ENCODE results near the gene MED22. TPM values are rescaled to one million over a fixed set of nuclear protein-coding genes. Genes with fewer than 3 reads are reported as not detected.

The MED22 gene
- polyA plus RNA-seq, 3 donors from 2014 or later, result 5.2 to 27.4 (median 7.0) TPM

DNA sequence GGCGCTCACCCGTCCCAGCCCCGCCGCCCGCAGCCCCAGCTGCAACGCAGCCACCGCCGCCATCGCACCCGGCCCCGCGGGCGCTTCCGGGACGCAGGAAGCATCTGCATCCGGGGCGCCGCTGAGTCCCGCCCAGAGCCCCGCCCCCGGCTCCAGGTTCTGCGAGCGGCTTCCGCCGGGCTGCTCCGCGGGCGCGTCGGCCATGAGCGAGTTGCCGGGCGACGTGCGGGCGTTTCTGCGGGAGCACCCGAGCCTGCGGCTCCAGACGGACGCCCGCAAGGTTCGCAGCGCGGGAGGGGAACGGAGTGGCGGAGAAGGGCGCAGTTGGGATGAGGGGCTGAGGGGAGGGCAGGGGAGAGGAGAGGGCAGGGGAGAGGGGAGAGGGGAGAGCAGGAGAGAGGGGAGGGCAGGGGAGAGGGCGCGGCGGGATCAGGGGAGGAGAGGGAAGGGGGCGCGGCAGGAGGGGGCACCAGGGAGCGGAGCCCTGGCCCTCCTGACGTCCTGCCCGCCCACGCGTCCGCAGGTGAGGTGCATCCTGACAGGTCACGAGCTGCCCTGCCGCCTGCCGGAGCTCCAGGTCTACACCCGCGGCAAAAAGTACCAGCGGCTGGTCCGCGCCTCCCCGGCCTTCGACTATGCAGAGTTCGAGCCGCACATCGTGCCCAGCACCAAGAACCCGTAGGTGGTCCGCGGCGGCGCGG, 8.6 kb upstream of the MED22 start, which contains the start of the genes SURF1 and SURF2:
SURF1 (minus strand) TSS at position 97 of the 701 bp plus-strand sequence; CDS start at position 63, 34 bp downstream.
SURF2 (plus strand) TSS at position 160 of the 701 bp plus-strand sequence; CDS start at position 203, 43 bp downstream.
- Mint-ChIP-seq H3K9me3 (no peaks in the 10 kb centered on the region), H3K27ac (peak within 1 kb of the TSS; percentile 78 to 93 (median 84)), H3K36me3 (peaks cover 6 to 20% (median 7%) of the 10 kb centered on the region in 3 donors), H3K4me1 (peaks cover 32 to 33% of the 10 kb centered on the region in 2 donors), H3K4me3 (peak within 1 kb of the TSS; percentile 83 to 88 (median 86)), H3K27me3 (ENCODE audit: low read depth in 3 of 3) (peaks cover 2 to 11% (median 6%) of the 10 kb centered on the region in 3 donors)
- peak; percentile 84 to 86 (median 85) for DNase-seq

DNA sequence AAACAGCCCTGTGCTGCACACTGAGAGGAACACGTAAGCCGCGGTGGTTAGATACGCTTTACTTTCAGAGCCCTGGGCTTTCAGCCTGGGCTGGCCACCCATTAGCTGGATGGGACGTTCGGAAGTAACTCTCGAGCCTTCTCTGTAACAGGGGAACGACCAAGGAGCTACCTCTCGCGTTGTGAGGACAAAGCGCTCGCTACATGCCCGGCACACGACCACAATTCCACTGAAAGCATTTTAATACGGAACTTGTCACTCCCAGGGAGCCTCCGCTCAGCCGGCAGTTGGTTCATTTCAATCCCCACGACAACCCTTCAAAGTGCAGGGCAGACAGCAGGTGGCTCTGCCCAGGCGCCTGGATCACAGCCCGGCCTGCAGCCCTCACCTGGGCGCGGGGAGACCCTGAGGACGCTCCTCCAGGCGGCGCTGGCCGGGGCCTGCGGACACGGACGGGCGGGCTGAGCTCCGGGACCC, 8.0 kb upstream of the MED22 start:
- H3K27me3 Mint-ChIP-seq (ENCODE audit: low read depth in 3 of 3), result peaks cover 2 to 7% (median 6%) of the 10 kb centered on the region in 3 donors
- peaks cover 32 to 33% of the 10 kb centered on the region in 2 donors for H3K4me1 Mint-ChIP-seq
- no peaks in the 10 kb centered on the region for H3K9me3 Mint-ChIP-seq
- H3K4me3 Mint-ChIP-seq, result peak overlapping the region; percentile 83 to 88 (median 86)
- H3K36me3 Mint-ChIP-seq, result peaks cover 6 to 18% (median 7%) of the 10 kb centered on the region in 3 donors
- H3K27ac Mint-ChIP-seq, result peak overlapping the region; percentile 78 to 93 (median 84)
- DNase-seq, result no peak

- Mint-ChIP-seq H3K36me3 (peaks cover 7 to 23% (median 7%) of the 10 kb centered on the region in 3 donors), H3K4me3 (peak overlapping the region in 4 of 5 donors; percentile 39 to 87 (median 84)), H3K27ac (peak overlapping the region in 5 of 6 donors; percentile 10 to 84 (median 74)), H3K4me1 (peaks cover 36 to 41% of the 10 kb centered on the region in 2 donors), H3K9me3 (no peaks in the 10 kb centered on the region), H3K27me3 (ENCODE audit: low read depth in 3 of 3) (peaks cover 2 to 7% (median 6%) of the 10 kb centered on the region in 3 donors)
- DNase-seq, result no peak
Measured at GRCh38 chr9:133354766-133355165, 6.8 kb upstream of the MED22 start.

GRCh38 chr9:133353548-133353947, 5.6 kb upstream of the MED22 start:
- H3K4me3 Mint-ChIP-seq, result peak overlapping the region in 2 of 5 donors; percentile 17 to 57
- H3K9me3 Mint-ChIP-seq, result no peaks in the 10 kb centered on the region
- H3K36me3 Mint-ChIP-seq, result peaks cover 7 to 32% (median 14%) of the 10 kb centered on the region in 3 donors
- peaks cover 0 to 4% (median 4%) of the 10 kb centered on the region in 3 donors for H3K27me3 Mint-ChIP-seq (ENCODE audit: low read depth in 3 of 3)
- peaks cover 40 to 48% of the 10 kb centered on the region in 2 donors for H3K4me1 Mint-ChIP-seq
- H3K27ac Mint-ChIP-seq, result no peak overlapping the region
- DNase-seq, result no peak

DNA sequence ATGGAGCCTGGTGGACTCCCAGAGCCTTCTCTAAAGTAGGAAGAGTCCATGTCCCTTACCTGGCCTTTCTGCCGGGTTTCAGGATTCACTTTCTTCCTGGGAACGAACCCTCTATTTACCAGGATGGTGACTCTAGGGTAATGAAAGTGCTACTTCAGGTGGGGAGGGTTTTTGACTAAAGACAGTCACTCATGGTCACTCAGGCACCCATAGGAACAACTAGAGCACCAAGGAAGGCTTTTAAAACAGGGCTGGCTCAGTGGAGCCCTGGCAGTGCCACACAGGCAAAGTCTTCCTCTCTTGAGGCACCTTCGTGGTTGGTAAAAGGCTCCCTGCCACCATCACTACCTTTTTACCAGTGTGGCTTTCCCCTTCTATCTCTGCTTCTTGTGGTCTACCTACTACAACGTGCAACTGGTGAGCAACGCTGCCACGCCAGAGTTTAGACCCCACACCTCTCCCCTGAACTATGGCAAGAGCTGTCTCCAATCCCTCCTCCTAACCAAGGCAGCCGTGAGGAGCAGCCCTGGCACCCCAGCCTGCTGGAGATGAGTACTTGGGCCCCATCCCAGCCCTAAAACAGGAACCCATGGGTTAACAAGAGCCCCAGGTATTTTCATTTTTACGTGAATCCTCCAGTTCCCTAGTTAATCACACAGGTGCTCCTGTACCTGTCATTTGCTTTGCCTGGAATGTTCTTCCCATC, 4.9 kb upstream of the MED22 start:
- H3K36me3 Mint-ChIP-seq, result peaks cover 11 to 36% (median 14%) of the 10 kb centered on the region in 3 donors
- no peak for DNase-seq

DNA sequence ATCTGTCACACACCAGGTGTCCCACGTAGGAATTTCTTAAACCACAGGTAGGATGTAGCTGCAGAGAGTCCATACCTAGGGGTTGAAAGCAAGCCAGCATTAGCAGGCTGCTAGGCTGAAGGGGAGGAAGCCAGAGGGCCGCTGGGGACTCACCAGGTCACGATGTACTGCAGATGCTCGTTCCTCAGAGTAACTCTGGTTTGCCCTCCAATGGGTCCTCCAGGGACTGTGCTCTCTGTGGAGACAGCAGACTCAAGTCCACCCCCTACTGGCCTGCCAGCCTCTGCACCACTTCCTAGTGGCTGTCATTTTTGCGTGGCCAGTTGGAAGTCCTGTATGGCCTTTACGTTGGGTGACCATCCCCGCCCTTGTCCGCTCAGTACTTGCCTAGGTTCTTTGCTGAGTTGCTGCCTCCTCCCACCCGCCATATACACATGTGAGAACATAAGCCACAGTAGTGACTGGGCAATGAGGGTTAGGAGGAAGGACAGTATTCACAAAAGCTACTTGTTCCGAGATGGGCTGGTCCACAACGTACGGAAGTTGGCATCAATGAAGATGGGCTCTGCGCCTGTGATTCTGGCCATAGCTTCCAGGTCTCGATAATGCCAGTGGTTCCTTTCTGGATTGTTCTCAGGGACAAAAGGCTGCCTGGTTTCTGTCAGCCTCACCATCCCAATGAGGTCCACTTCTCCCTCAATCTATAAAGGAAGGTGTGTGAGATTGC, 4.1 kb upstream of the MED22 start:
- no peak overlapping the region for H3K4me3 Mint-ChIP-seq
- H3K27ac Mint-ChIP-seq, result no peak overlapping the region
- peaks cover 11 to 36% (median 14%) of the 10 kb centered on the region in 3 donors for H3K36me3 Mint-ChIP-seq
- no peaks in the 10 kb centered on the region for H3K9me3 Mint-ChIP-seq
- H3K4me1 Mint-ChIP-seq, result peaks cover 37 to 45% of the 10 kb centered on the region in 2 donors
- H3K27me3 Mint-ChIP-seq (ENCODE audit: low read depth in 3 of 3), result peaks cover 2 to 8% (median 7%) of the 10 kb centered on the region in 3 donors
- no peak for DNase-seq

More for the DNA sequence above, 4.9 kb upstream of the MED22 start:
- H3K27me3 Mint-ChIP-seq (ENCODE audit: low read depth in 3 of 3), result peaks cover 2 to 9% (median 8%) of the 10 kb centered on the region in 3 donors
- no peaks in the 10 kb centered on the region for H3K9me3 Mint-ChIP-seq
- H3K4me3 Mint-ChIP-seq, result no peak overlapping the region
- H3K4me1 Mint-ChIP-seq, result peaks cover 41 to 48% of the 10 kb centered on the region in 2 donors
- peak overlapping the region in 3 of 6 donors; percentile 10 to 86 (median 74) for H3K27ac Mint-ChIP-seq

DNA sequence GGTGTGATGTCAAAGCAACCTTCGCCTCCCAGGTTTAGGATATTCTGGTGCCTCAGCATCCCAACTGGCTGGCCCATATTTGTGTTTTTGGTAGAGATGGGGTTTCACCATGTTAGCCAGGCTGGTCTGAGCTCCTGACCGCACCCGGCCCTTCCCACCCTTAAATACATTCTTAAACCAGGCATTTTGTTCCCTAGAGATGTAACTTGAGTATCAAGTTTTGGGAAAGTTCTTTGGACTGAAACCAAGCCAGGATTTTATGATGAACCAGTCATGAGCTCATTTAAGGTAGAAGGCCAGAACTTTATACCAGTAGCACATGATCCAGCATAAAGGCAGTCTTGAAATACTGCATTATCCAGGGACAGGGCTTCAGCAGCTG, 3.6 kb upstream of the MED22 start:
- peaks cover 41 to 49% of the 10 kb centered on the region in 2 donors for H3K4me1 Mint-ChIP-seq
- DNase-seq, result no peak
- H3K4me3 Mint-ChIP-seq, result no peak overlapping the region
- peaks cover 11 to 36% (median 14%) of the 10 kb centered on the region in 3 donors for H3K36me3 Mint-ChIP-seq
- H3K27ac Mint-ChIP-seq, result no peak overlapping the region
- peaks cover 2 to 8% (median 7%) of the 10 kb centered on the region in 3 donors for H3K27me3 Mint-ChIP-seq (ENCODE audit: low read depth in 3 of 3)
- no peaks in the 10 kb centered on the region for H3K9me3 Mint-ChIP-seq

DNA sequence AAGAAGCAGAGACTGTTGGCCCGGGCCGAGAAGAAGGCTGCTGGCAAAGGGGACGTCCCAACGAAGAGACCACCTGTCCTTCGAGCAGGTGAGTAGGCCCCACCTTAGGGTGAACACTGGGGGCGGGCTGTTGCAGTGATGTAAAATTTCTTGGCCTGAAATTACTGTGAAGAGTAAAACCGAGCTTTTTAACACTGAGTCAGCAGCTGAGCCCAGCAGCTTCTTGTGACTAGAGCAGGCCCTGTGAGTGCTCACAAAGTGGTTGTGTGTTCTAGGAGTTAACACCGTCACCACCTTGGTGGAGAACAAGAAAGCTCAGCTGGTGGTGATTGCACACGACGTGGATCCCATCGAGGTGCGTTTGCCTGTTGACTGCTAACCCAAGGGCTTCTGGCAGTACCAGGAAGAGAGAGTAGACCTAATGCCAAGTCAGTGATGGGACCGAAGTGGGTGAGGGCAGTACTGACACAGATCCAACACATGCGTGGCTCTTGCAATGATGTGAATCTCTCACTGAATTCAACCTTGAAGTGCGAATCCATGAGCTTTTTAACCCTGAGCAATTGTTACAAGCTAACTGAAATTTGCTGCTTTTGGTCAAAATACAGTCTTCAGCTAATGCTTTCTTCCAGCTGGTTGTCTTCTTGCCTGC, 2.2 kb upstream of the MED22 start:
- H3K27ac Mint-ChIP-seq, result peak overlapping the region in 4 of 6 donors; percentile 12 to 98 (median 56)
- peak overlapping the region in 3 of 5 donors; percentile 7 to 55 (median 35) for H3K4me3 Mint-ChIP-seq
- peaks cover 2 to 6% (median 5%) of the 10 kb centered on the region in 3 donors for H3K27me3 Mint-ChIP-seq (ENCODE audit: low read depth in 3 of 3)
- no peaks in the 10 kb centered on the region for H3K9me3 Mint-ChIP-seq
- no peak for DNase-seq
- peaks cover 42% of the 10 kb centered on the region in 2 donors for H3K4me1 Mint-ChIP-seq
- H3K36me3 Mint-ChIP-seq, result peaks cover 11 to 36% (median 14%) of the 10 kb centered on the region in 3 donors

DNA sequence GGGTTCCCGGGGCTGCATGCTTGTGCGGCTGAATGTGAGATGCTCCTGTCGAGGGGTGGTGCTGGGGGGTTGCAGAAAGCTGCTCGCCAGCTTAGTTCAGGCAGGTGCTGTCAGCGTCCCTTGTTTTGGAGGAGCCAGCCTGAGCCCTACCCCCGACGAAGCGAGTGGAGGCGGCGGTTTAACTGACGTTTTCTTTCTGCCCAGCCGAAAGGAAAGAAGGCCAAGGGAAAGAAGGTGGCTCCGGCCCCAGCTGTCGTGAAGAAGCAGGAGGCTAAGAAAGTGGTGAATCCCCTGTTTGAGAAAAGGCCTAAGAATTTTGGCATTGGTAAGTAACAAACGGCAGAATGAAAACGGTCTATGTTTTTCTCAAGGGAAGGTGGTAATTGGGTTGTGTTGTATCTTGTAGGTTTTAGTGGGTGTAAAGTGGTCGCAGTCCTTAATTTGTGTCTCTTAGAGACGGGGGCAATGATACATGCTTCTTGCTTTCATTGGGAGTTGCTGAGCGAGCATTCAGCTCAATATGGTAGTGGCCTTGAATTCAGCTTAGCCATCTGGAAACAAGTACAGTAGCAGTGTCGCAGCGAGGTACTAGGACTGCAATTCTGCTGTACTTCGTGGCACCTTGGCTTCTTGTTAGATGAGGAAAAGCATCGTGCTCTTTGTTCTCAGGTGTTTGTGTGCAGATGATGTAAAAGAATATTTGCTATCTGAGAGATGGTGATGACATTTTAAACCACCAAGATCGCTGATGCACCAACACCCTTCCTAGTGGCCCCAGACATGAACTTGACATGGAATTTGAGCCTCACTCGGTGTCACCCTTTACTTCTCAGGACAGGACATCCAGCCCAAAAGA, 1.0 kb upstream of the MED22 start:
- Mint-ChIP-seq H3K36me3 (peaks cover 11 to 36% (median 14%) of the 10 kb centered on the region in 3 donors), H3K27me3 (ENCODE audit: low read depth in 3 of 3) (peaks cover 2 to 6% (median 5%) of the 10 kb centered on the region in 3 donors), H3K9me3 (no peaks in the 10 kb centered on the region), H3K4me3 (peak overlapping the region; percentile 95 to 100 (median 98)), H3K4me1 (peaks cover 40 to 42% of the 10 kb centered on the region in 2 donors), H3K27ac (peak overlapping the region; percentile 90 to 99 (median 96))
- no peak for DNase-seq

DNA sequence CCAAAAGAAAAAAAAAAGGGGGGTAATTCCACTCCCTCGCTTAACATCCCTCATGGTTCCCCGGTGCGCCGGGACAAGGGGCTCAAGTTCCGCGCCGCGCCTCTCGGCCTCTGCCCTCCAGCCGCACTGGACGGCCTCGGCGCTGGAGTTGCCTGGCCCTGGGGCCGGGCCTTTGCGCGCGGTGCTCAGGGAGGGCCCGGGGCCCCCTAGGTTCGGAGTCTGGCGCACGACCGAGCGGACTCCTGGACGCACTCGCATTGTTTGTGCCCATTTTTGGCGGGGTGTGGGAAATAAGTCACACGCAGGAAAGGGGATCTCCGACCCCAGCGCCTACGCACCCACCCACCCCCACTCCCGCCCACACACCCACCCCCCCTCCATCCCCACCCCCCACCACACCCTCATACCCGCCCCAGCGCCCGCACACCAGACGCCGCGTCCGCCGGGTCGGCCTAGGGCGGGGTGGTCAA, 381 bp downstream of the MED22 start:
- DNase-seq, result no peak
- H3K36me3 Mint-ChIP-seq, result peaks cover 8 to 37% (median 14%) of the 10 kb centered on the region in 3 donors
- no peaks in the 10 kb centered on the region for H3K9me3 Mint-ChIP-seq

DNA sequence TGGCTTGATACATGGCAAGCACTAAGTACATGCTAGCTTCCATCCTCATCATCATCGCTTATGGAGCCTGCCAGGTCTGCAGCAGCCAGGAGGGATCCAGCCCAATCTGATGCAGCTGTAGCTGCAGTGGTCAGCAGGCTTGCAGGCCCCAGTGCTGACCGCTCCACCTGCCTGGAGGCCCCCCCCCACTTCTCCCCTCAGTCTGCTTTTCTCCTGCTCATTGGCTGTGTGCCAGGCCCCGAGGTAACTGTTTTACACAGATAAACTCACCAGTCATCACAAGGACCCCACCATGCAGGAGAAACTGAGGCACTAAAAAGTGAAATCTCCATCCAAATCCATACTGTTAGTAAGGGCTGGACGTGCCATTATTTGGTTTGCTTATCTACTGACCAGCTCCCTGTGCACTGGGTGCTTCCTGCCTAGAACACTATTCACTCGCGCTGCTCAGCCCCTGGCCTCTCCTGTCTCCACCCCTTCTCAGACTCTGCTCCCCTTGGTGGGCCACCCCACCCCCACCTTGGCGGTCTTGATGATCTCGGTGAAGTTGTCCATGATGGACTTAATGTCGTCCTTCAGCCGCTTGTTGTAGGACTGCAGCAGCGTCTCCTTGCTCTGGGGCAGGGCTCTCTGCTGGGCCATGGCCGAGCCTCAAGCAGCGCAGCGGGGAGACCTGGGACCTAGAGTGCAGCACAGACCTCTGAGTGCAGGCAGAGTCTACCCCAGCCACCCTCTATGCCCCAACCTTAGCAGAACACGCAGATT, 1.7 kb downstream of the MED22 start:
- no peak for DNase-seq
- H3K4me3 Mint-ChIP-seq, result peak overlapping the region; percentile 83 to 100 (median 98)
- peaks cover 52 to 58% of the 10 kb centered on the region in 2 donors for H3K4me1 Mint-ChIP-seq
- no peaks in the 10 kb centered on the region for H3K9me3 Mint-ChIP-seq
- H3K27me3 Mint-ChIP-seq (ENCODE audit: low read depth in 3 of 3), result peaks cover 2 to 6% (median 5%) of the 10 kb centered on the region in 3 donors
- H3K27ac Mint-ChIP-seq, result peak overlapping the region in 4 of 6 donors; percentile 49 to 91 (median 75)
- H3K36me3 Mint-ChIP-seq, result peaks cover 4 to 24% (median 8%) of the 10 kb centered on the region in 3 donors

More for the DNA sequence above, 381 bp downstream of the MED22 start:
- Mint-ChIP-seq H3K27ac (peak overlapping the region; percentile 90 to 99 (median 96)), H3K4me1 (peaks cover 40 to 46% of the 10 kb centered on the region in 2 donors), H3K27me3 (ENCODE audit: low read depth in 3 of 3) (peaks cover 2 to 6% (median 5%) of the 10 kb centered on the region in 3 donors), H3K4me3 (peak overlapping the region; percentile 95 to 100 (median 98))
